IMR-90 (cell line): ENCODE data around the gene ZNF534.

ENCODE experiments used
- BHLHE40 ChIP-seq: fragments of 150-350 bp; IDR thresholded peaks from 2 replicates; pipeline ENCODE4 v1.6.1; 2016; ENCODE audit warnings: mild to moderate bottlenecking, low read depth, low read length
- CEBPB ChIP-seq: IDR thresholded peaks from 2 replicates; pipeline ENCODE4 v1.6.1; 2012; ENCODE audit warnings: low read depth, low read length, improper control_type of control experiment
- ELK1 ChIP-seq: fragments of 150-350 bp; IDR thresholded peaks from 2 replicates; pipeline ENCODE4 v1.6.1; 2016; ENCODE audit warnings: low read depth, mild to moderate bottlenecking, low read length, moderate library complexity, borderline replicate concordance
- FOS ChIP-seq: fragments of 150-350 bp; IDR thresholded peaks from 2 replicates; pipeline ENCODE4 v1.6.1; 2016; ENCODE audit warnings: low read depth, low read length
- MAFK ChIP-seq: IDR thresholded peaks from 2 replicates; pipeline ENCODE4 v1.6.1; 2012; ENCODE audit warnings: low read depth, low read length, improper control_type of control experiment
- MAZ ChIP-seq: IDR thresholded peaks from 2 replicates; pipeline ENCODE4 v1.6.1; 2012; ENCODE audit warnings: low read depth, mild to moderate bottlenecking, low read length, improper control_type of control experiment, moderate library complexity, borderline replicate concordance
- MXI1 ChIP-seq: IDR thresholded peaks from 2 replicates; pipeline ENCODE4 v1.6.1; 2012; ENCODE audit warnings: low read depth, mild to moderate bottlenecking, low read length, moderate library complexity, borderline replicate concordance
- POLR2A ChIP-seq: IDR thresholded peaks from 2 replicates; pipeline ENCODE4 v1.6.1; 2012; ENCODE audit warnings: mild to moderate bottlenecking, low read depth, low read length
- RAD21 ChIP-seq: IDR thresholded peaks from 2 replicates; pipeline ENCODE4 v1.6.1; 2012; ENCODE audit warnings: low read length, improper control_type of control experiment
- RCOR1 ChIP-seq: IDR thresholded peaks from 2 replicates; pipeline ENCODE4 v1.6.1; 2012; ENCODE audit warnings: mild to moderate bottlenecking, low read length, improper control_type of control experiment; ENCODE audit not compliant: insufficient replicate concordance
- RFX5 ChIP-seq: IDR thresholded peaks from 2 replicates; pipeline ENCODE4 v1.8.0; 2012; ENCODE audit warnings: low read depth, mild to moderate bottlenecking, low read length, moderate library complexity
- SMC3 ChIP-seq: fragments of 150-350 bp; IDR thresholded peaks from 2 replicates; pipeline ENCODE4 v1.6.1; 2016; ENCODE audit warnings: low read depth, mild to moderate bottlenecking, antibody characterized with exemption, low read length, moderate library complexity
- USF2 ChIP-seq: fragments of 150-350 bp; IDR thresholded peaks from 2 replicates; pipeline ENCODE4 v1.6.1; 2017; ENCODE audit warnings: mild to moderate bottlenecking, antibody characterized with exemption, low read length, low read depth
- TF ChIP-seq, protein P1 (sequence below): conservative IDR thresholded peaks from 2 replicates; pipeline ENCODE4 v1.5.1; 2012; ENCODE audit warnings: mild to moderate bottlenecking, low read depth, low read length, improper control_type of control experiment

- TF ChIP-seq, protein P1, sequence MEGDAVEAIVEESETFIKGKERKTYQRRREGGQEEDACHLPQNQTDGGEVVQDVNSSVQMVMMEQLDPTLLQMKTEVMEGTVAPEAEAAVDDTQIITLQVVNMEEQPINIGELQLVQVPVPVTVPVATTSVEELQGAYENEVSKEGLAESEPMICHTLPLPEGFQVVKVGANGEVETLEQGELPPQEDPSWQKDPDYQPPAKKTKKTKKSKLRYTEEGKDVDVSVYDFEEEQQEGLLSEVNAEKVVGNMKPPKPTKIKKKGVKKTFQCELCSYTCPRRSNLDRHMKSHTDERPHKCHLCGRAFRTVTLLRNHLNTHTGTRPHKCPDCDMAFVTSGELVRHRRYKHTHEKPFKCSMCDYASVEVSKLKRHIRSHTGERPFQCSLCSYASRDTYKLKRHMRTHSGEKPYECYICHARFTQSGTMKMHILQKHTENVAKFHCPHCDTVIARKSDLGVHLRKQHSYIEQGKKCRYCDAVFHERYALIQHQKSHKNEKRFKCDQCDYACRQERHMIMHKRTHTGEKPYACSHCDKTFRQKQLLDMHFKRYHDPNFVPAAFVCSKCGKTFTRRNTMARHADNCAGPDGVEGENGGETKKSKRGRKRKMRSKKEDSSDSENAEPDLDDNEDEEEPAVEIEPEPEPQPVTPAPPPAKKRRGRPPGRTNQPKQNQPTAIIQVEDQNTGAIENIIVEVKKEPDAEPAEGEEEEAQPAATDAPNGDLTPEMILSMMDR, result no peak
- TF ChIP-seq RFX5 (no peak), USF2 (no peak), RAD21 (no peak), POLR2A (no peak), ELK1 (no peak), CEBPB (no peak), MXI1 (no peak), BHLHE40 (no peak), SMC3 (no peak), MAFK (no peak), RCOR1 (no peak), MAZ (no peak), FOS (no peak)
Measured at GRCh38 chr19:52464798-52465470, 36.0 kb downstream of the ZNF534 start.
